K562 (cell line): ENCODE data around the gene CLEC2B. TPM values are rescaled to one million over a fixed set of nuclear protein-coding genes. Genes with fewer than 3 reads are reported as not detected.

ENCODE experiments used
- CBFA2T2 ChIP-seq: fragments of 450-650 bp; conservative IDR thresholded peaks from 2 replicates; pipeline ENCODE4 v1.6.1; 2017; ENCODE audit warnings: mild to moderate bottlenecking
- ELF4 ChIP-seq: fragments of 450-650 bp; formaldehyde crosslinking; IDR thresholded peaks from 2 replicates; pipeline ENCODE4 v1.4.0; 2022; ENCODE audit warnings: missing genetic modification characterization
- MGA ChIP-seq: fragments of 450-650 bp; IDR thresholded peaks from 2 replicates; pipeline ENCODE4 v1.6.1; 2016; ENCODE audit warnings: mild to moderate bottlenecking, moderate library complexity
- SMARCE1 ChIP-seq: fragments of 450-650 bp; IDR thresholded peaks from 2 replicates; pipeline ENCODE4 v1.7.1; 2016; ENCODE audit warnings: mild to moderate bottlenecking
- TCF3 ChIP-seq: sonication (generic); formaldehyde crosslinking; IDR thresholded peaks from 2 replicates; pipeline ENCODE4 v1.4.0; 2020; ENCODE audit warnings: mild to moderate bottlenecking, missing genetic modification reagents
- ZNF239 ChIP-seq: fragments of 250-450 bp; sonication (Bioruptor Pico); IDR thresholded peaks from 2 replicates; pipeline ENCODE4 v1.4.0; 2020; ENCODE audit warnings: mild to moderate bottlenecking
- ZNF384 ChIP-seq: IDR thresholded peaks from 2 replicates; pipeline ENCODE4 v1.6.1; 2012; ENCODE audit warnings: low read depth, low read length, improper control_type of control experiment
- ZNF586 ChIP-seq: fragments of 450-650 bp; formaldehyde crosslinking; conservative IDR thresholded peaks from 2 replicates; pipeline ENCODE4 v1.4.0; 2020; ENCODE audit warnings: mild to moderate bottlenecking, moderate library complexity
- polyA plus RNA-seq, 8 experiments: library from polyadenylated mRNA; depleted of rRNA in 4 of 8; stranded (reverse) in 5 of 8; unstranded in 3 of 8; fragments of >200 nt; fragmentation: Nextera tagmentation in 2 of 8; fragmentation: Illumina TruSeq in 1 of 8; extraction: Ambion mirVana in 2 of 8; extraction: Trizol in 1 of 8; gene quantifications; 2 replicates each; pipeline versions ENCODE4 v1.2.1 to v1.2.3, GENCODE V29; 2011 to 2014; ENCODE audit warnings: inconsistent platforms in 1 of 8, missing spikeins in 1 of 8
- total RNA-seq, 7 experiments: library from RNA; depleted of rRNA in 6 of 7; stranded (reverse); fragments of >200 nt in 6 of 7; fragmentation: Illumina TruSeq in 2 of 7; extraction: Trizol in 2 of 7; gene quantifications; 2 replicates each; pipeline versions ENCODE4 v1.2.1 to v1.2.3, GENCODE V29; 2011 to 2021; ENCODE audit warnings: low replicate concordance in 1 of 7

Gene CLEC2B
- total and polyA plus RNA-seq, 9 of the 15 experiments (the other 6 are each of a cell fraction or from before 2014, with no cell fraction given), result 1.3 to 5.9 (median 2.9) TPM

GRCh38 chr12:9895215-9895971 lies 26.2 kb upstream of the CLEC2B start (continued):
- TF ChIP-seq MGA (no peak), ELF4 (0 out of 2 replicates have a peak, but pooled peaks have one; percentile 33), ZNF239 (no peak), CBFA2T2 (peak; percentile 90), TCF3 (CRISPR knock-in tag) (peak; percentile 85), ZNF384 (no peak), ZNF586 (no peak), SMARCE1 (peak; percentile 80)
